Common myeloid progenitor, CD34-positive (primary cell): ENCODE data around the gene BUD23.
"Not testable (repeated sequence)": the region's sequence is repeated elsewhere in the genome, so short reads cannot be mapped to it uniquely, and the experiment has no call there.

ENCODE experiments used
- CTCF ChIA-PET: fragments of 350-600 bp; sonication (Branson Sonifier 250); formaldehyde crosslinking; loops from one replicate; lab custom pipeline; 2021; ENCODE audit warnings: antibody characterized with exemption; lab: Charles Lee
- POLR2A ChIA-PET: fragments of 350-600 bp; sonication (Branson Sonifier 250); formaldehyde crosslinking; loops from one replicate; lab custom pipeline; 2021; ENCODE audit warnings: antibody characterized with exemption; lab: Charles Lee
- DNase-seq, 3 donors: peaks; one replicate each; pipeline versions ENCODE4 v3.0.0 to v3.0.0-alpha.2; 2013
- H3K27ac ChIP-seq, 2 experiments: 1 replicate in 1 of 2; 2 replicates in 1 of 2; pipeline ENCODE4 v1.7.0; 2013; ENCODE audit warnings: inconsistent platforms in 2 of 2, low read length in 2 of 2, mild to moderate bottlenecking in 2 of 2, low read depth in 1 of 2, moderate library complexity in 1 of 2; ENCODE audit not compliant: severe bottlenecking in 2 of 2, insufficient read depth in 1 of 2, poor library complexity in 1 of 2
- H3K27me3 ChIP-seq, 5 experiments: replicated peaks in 2 of 5; 1 replicate in 3 of 5; 2 replicates in 2 of 5; pipeline versions ENCODE4 v1.6.1 to v1.7.0; 2013; ENCODE audit warnings: low read length in 4 of 5, mild to moderate bottlenecking in 2 of 5, moderate library complexity in 2 of 5, inconsistent platforms in 1 of 5; ENCODE audit not compliant: insufficient read depth in 5 of 5, control insufficient read depth in 4 of 5
- H3K36me3 ChIP-seq, 4 experiments: 1 replicate in 2 of 4; 2 replicates in 2 of 4; pipeline versions ENCODE4 v1.6.1 to v1.7.0; 2013; ENCODE audit warnings: low read length in 3 of 4, control low read depth in 1 of 4, mild to moderate bottlenecking in 1 of 4; ENCODE audit not compliant: control insufficient read depth in 4 of 4, insufficient read depth in 4 of 4
- H3K4me1 ChIP-seq, 4 experiments: 1 replicate in 3 of 4; 2 replicates in 1 of 4; pipeline versions ENCODE4 v1.6.1 to v1.7.1; 2013; ENCODE audit warnings: low read length in 3 of 4, mild to moderate bottlenecking in 3 of 4, control low read depth in 1 of 4, inconsistent platforms in 1 of 4, moderate library complexity in 1 of 4; ENCODE audit not compliant: control insufficient read depth in 4 of 4, insufficient read depth in 4 of 4; ENCODE audit errors: control extremely low read depth in 1 of 4
- H3K4me3 ChIP-seq, 7 experiments: 1 replicate in 4 of 7; 2 replicates in 3 of 7; pipeline versions ENCODE4 v1.5.1 to v1.7.0; 2013; ENCODE audit warnings: mild to moderate bottlenecking in 7 of 7, low read length in 6 of 7, moderate library complexity in 6 of 7, inconsistent platforms in 2 of 7, low read depth in 2 of 7, control low read depth in 1 of 7; ENCODE audit not compliant: insufficient read depth in 4 of 7, control insufficient read depth in 1 of 7; ENCODE audit errors: extremely low read depth in 1 of 7
- H3K9me3 ChIP-seq, 5 experiments: 1 replicate in 4 of 5; 2 replicates in 1 of 5; pipeline versions ENCODE4 v1.6.1 to v1.7.1; 2013; ENCODE audit warnings: low read length in 4 of 5, mild to moderate bottlenecking in 2 of 5, inconsistent platforms in 1 of 5, low read depth in 1 of 5, moderate library complexity in 1 of 5; ENCODE audit not compliant: control insufficient read depth in 4 of 5, insufficient read depth in 2 of 5; ENCODE audit errors: control extremely low read depth in 1 of 5
- WGBS: methylation state at CpG from one replicate; pipeline ENCODE4 v1.1.5; 2013; ENCODE audit not compliant: insufficient coverage; 5-methylcytosine and 5-hydroxymethylcytosine counted together

Gene BUD23

DNA sequence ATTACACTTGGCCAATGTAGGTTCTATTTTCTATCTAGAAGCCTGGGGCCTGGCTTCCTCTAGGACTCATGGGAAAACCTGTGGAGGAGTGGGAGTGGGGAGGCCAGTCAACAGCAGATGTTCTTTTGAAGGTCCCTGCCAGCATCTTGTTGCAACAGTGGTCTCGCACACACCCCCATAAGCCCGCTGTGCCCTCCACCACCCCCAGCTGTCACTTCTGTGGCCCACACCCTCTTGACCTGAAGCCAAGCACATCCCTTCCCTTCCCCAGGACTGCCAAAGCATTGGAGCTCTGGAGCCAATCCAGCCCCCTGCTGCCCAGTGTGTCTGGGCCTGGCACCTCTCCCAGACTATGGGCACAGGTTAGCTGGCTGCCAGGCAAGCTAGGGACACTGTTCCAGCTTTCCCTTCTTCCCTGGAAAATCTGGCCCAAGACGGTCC is 38.0 kb downstream of the BUD23 start:
- Histone ChIP-seq H3K27ac (no peak overlapping the region), H3K36me3 (no peaks in the 10 kb centered on the region), H3K27me3 (peaks cover 0 to 85% (median 33%) of the 10 kb centered on the region in 5 experiments), H3K9me3 (no peaks in the 10 kb centered on the region), H3K4me1 (peaks cover 0 to 34% (median 32%) of the 10 kb centered on the region in 4 experiments), H3K4me3 (no peak overlapping the region)
- no peak for DNase-seq
- ChIA-PET POLR2A (no interaction called here), CTCF (interaction anchor here (0.5 to 3.2 kb wide), 5 partner anchors 10 to 115 kb away, joined by 3 to 13 read pairs (median 4); partner anchors contain the start of gene MLXIPL)
- 94% methylated on average over 2 of the region's 3 CpGs for WGBS

DNA sequence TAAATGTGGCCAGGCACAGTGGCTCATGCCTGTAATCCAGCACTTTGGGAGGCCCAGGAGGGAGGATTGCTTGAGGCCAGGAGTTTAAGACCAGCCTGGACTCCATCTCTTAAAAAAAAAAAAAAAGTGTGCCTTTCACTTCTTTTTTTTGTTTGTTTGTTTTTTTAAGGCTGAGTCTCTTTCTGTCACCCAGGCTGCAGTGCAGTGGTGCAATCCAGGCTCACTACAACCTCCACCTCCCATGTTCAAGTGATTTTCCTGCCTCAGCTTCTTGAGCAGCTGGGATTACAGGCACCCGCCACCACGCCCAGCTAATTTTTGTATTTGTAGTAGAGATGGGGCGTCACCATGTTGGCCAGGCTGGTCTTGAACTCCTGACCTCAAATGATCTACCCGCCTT is 38.8 kb downstream of the BUD23 start:
- H3K4me3 ChIP-seq, H3K36me3 ChIP-seq, POLR2A ChIA-PET, H3K27ac ChIP-seq, DNase-seq, H3K9me3 ChIP-seq: not testable (repeated sequence)
- CTCF ChIA-PET: interaction anchor here (0.7 to 3.2 kb wide), 3 partner anchors 11 to 115 kb away, joined by 3 to 13 read pairs (median 4); partner anchors contain the start of gene MLXIPL
- Histone ChIP-seq H3K27me3 (peaks cover 0 to 85% (median 34%) of the 10 kb centered on the region in 5 experiments), H3K4me1 (peaks cover 0 to 27% (median 25%) of the 10 kb centered on the region in 4 experiments)
- WGBS: 100% methylated on average over 2 of the region's 4 CpGs

DNA sequence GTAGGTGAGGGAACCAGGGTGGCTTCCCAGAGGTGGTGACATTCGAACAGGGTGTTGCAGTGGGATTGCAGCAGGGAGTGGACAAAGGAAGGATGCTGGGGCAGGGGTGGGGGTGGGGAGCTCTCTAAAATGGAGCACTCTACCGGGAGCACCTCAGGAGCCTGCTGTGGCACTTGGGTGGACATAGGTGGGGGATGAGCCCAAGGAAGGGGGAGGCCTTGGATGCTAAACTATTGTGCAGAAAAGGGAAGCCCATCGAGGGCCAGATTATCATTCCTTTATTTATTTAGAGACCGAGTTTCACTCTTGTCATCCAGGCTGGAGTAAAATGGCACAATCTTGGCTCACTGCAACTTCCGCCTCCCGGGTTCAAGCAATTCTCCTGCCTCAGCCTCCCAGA is 39.4 kb downstream of the BUD23 start:
- H3K4me3 ChIP-seq: no peak overlapping the region
- peaks cover 0 to 85% (median 34%) of the 10 kb centered on the region in 5 experiments for H3K27me3 ChIP-seq
- ChIA-PET POLR2A (no interaction called here), CTCF (interaction anchor here (1.1 to 3.2 kb wide), 3 partner anchors 11 to 116 kb away, joined by 3 to 13 read pairs (median 4); no protein-coding TSS in a partner anchor)
- DNase-seq: no peak
- peaks cover 0 to 21% (median 19%) of the 10 kb centered on the region in 4 experiments for H3K4me1 ChIP-seq
- H3K36me3 ChIP-seq: no peaks in the 10 kb centered on the region
- WGBS: 83% methylated on average over 4 of the region's 6 CpGs
- no peak overlapping the region for H3K27ac ChIP-seq
- H3K9me3 ChIP-seq: no peaks in the 10 kb centered on the region

DNA sequence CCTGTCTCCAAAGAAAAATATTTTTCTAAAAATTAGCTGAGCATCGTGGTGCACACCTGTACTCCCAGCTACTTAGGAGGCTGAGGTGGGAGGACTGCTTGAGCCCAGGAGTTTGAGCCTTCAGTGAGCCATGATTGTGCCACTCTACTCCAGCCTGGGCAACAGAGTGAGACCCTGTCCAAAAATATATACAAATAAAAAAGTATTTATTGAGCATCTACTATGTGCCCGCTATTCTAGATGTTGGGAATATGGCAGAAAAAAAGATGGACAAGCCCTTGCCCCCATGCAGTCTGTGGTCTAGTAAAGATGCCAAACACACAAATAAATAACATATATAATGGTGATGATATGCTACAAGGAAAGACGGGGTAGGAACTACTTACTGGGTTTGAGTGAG is 40.4 kb downstream of the BUD23 start:
- Histone ChIP-seq H3K4me1 (peaks cover 0 to 11% (median 9%) of the 10 kb centered on the region in 4 experiments), H3K4me3 (no peak overlapping the region), H3K27me3 (peaks cover 0 to 89% (median 36%) of the 10 kb centered on the region in 5 experiments), H3K27ac (no peak overlapping the region), H3K36me3 (no peaks in the 10 kb centered on the region), H3K9me3 (no peaks in the 10 kb centered on the region)
- ChIA-PET POLR2A (no interaction called here), CTCF (interaction anchor here (0.7 to 3.2 kb wide), 6 partner anchors 9 to 117 kb away, joined by 3 to 13 read pairs (median 3); no protein-coding TSS in a partner anchor)
- WGBS: 100% methylated on average over 1 of the region's 3 CpGs
- no peak for DNase-seq

DNA sequence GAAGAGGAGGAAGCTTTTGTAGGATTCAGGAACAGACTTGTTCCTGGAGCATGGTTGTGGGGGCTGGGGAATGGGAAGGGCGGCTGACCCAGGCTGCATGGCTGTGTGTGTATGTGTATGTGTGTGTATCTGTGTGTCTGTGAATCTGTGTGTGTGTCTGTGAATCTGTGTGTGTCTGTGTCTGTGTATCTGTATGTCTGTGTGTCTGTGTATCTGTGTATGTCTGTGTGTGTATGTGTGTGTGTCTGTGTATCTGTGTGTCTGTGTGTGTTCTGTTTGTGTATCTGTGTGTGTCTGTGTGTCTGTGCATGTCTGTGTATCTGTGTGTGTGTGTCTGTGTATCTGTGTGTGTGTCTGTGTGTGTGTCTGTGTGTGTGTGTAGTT is 42.7 kb downstream of the BUD23 start:
- H3K9me3 ChIP-seq: no peaks in the 10 kb centered on the region
- no peak overlapping the region for H3K4me3 ChIP-seq
- ChIA-PET POLR2A (interaction anchor here (0.7 kb wide), 1 partner anchor 137 kb away, joined by 3 read pairs; no protein-coding TSS in a partner anchor), CTCF (interaction anchor here (0.6 to 2.5 kb wide), 9 partner anchors 14 to 517 kb away, joined by 3 to 24 read pairs (median 5); partner anchors contain the start of gene METTL27)
- no peaks in the 10 kb centered on the region for H3K4me1 ChIP-seq
- no peak overlapping the region for H3K27ac ChIP-seq
- H3K27me3 ChIP-seq: peaks cover 0 to 85% (median 23%) of the 10 kb centered on the region in 5 experiments
- H3K36me3 ChIP-seq: no peaks in the 10 kb centered on the region
- DNase-seq: no peak
- WGBS: 71% methylated on average over 1 of the region's 1 CpG

DNA sequence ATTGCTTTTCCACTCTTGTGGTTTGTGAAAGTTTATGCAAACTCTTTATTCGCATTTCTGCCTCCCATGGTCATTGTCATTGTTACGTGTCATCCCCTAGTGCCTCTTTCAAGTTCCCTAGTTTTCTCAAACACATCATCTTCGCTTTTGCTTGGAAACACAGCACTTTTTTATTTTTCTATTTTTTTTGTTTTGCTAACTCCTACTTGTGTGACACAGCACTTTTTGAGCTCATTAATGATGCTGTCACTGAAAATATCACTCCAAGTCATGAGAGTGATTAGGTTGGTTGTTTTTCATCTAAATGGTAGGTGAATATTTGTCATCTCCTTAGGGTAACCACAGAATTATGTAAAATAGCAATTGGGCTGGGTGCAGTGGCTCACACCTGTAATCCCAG is 44.6 kb downstream of the BUD23 start:
- Histone ChIP-seq H3K27ac (no peak overlapping the region), H3K36me3 (no peaks in the 10 kb centered on the region), H3K27me3 (peaks cover 0 to 83% (median 14%) of the 10 kb centered on the region in 5 experiments), H3K9me3 (peaks cover 0 to 2% (median 0%) of the 10 kb centered on the region in 5 experiments), H3K4me1 (no peaks in the 10 kb centered on the region), H3K4me3 (no peak overlapping the region)
- ChIA-PET POLR2A (no interaction called here), CTCF (interaction anchor here (1.1 to 2.3 kb wide), 4 partner anchors 26 to 121 kb away, joined by 3 to 23 read pairs (median 4); no protein-coding TSS in a partner anchor)
- 56% methylated on average over 3 of the region's 3 CpGs for WGBS
- peak in 2 of 3 donors; percentile 40 to 50 for DNase-seq

DNA sequence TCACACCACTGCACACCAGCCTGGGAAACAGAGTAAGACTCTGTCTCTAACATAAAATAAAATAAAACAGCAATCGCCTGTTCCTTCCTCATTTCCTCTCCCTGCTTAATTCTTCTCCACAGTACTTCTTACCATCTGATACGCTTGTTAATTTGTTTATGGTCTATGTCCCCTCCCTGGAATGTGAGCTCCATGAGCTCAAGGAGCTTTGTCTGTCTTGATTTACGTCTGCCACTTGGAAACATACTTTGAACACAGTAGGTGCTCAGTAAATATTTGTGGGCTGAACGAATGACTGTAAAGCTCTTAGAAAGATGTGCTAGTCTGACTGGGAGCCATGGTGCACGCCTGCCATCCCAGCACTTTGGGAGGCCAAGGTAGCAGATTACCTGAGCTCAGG is 45.2 kb downstream of the BUD23 start:
- no peak for DNase-seq
- H3K27me3 ChIP-seq: peaks cover 0 to 84% (median 14%) of the 10 kb centered on the region in 5 experiments
- no peak overlapping the region for H3K4me3 ChIP-seq
- no peaks in the 10 kb centered on the region for H3K36me3 ChIP-seq
- 76% methylated on average over 4 of the region's 5 CpGs for WGBS
- POLR2A ChIA-PET: no interaction called here
- peaks cover 0 to 2% (median 0%) of the 10 kb centered on the region in 5 experiments for H3K9me3 ChIP-seq
- CTCF ChIA-PET: interaction anchor here (0.7 to 2.3 kb wide), 8 partner anchors 26 to 181 kb away, joined by 3 to 23 read pairs (median 4); no protein-coding TSS in a partner anchor
- H3K27ac ChIP-seq: no peak overlapping the region
- no peaks in the 10 kb centered on the region for H3K4me1 ChIP-seq
